ENCODE data around the gene RRP36.

GRCh38 chr6:43038727-43039126 is 17.3 kb downstream of the RRP36 start:
- TF ChIP-seq, protein P1, sequence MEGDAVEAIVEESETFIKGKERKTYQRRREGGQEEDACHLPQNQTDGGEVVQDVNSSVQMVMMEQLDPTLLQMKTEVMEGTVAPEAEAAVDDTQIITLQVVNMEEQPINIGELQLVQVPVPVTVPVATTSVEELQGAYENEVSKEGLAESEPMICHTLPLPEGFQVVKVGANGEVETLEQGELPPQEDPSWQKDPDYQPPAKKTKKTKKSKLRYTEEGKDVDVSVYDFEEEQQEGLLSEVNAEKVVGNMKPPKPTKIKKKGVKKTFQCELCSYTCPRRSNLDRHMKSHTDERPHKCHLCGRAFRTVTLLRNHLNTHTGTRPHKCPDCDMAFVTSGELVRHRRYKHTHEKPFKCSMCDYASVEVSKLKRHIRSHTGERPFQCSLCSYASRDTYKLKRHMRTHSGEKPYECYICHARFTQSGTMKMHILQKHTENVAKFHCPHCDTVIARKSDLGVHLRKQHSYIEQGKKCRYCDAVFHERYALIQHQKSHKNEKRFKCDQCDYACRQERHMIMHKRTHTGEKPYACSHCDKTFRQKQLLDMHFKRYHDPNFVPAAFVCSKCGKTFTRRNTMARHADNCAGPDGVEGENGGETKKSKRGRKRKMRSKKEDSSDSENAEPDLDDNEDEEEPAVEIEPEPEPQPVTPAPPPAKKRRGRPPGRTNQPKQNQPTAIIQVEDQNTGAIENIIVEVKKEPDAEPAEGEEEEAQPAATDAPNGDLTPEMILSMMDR (IDR thresholded peaks at IDR 0.05; ENCODE audit: poor library complexity), result no peak
- no peak for TF ChIP-seq EZH2 (IDR thresholded peaks at IDR 0.05; ENCODE audit: borderline replicate concordance)

Data from hepatocyte (in vitro differentiated cells).